IMR-90 (cell line): Measurements from ENCODE around the gene RFXANK. TPM values are rescaled to one million over a fixed set of nuclear protein-coding genes. Genes with fewer than 3 reads are reported as not detected.
"Not testable (repeated sequence)": the region's sequence is repeated elsewhere in the genome, so short reads cannot be mapped to it uniquely, and the experiment has no call there.

Source experiments
- ATAC-seq: fragments of 200-7000 bp; cut with Tn5 transposase; 2 replicates; pipeline ENCODE4 v1.9.1; 2020; ENCODE audit warnings: low read depth, mild to moderate bottlenecking, moderate library complexity
- BruUV-seq: library from RNA; stranded (reverse); fragments of 400-500 nt; replicated peaks from 2 replicates; lab custom pipeline; 2021; lab: Mats Ljungman, UMichigan
- CTCF ChIA-PET: fragments of 300-600 bp; formaldehyde crosslinking; extraction: SDS; loops from one replicate; lab custom pipeline; 2021; ENCODE audit warnings: antibody characterized with exemption; lab: Yijun Ruan, JAX
- POLR2A ChIA-PET: fragments of 300-600 bp; sonication (Branson Sonifier 250); formaldehyde crosslinking; loops from one replicate; lab custom pipeline; 2022; ENCODE audit warnings: antibody characterized with exemption; ENCODE audit not compliant: unreplicated experiment; lab: Charles Lee
- DNase-seq: peaks from one replicate; pipeline ENCODE4 v3.0.0; 2013
- H2AFZ ChIP-seq: replicated peaks from 2 replicates; pipeline ENCODE3; 2013; ENCODE audit warnings: low read length, mild to moderate bottlenecking; ENCODE audit not compliant: poor library complexity
- H2AK5ac ChIP-seq: 2 replicates; pipeline ENCODE4 v1.6.1; 2013; ENCODE audit warnings: low read depth, low read length, inconsistent platforms
- H2AK9ac ChIP-seq: replicated peaks from 2 replicates; pipeline ENCODE3; 2013; ENCODE audit warnings: mild to moderate bottlenecking, low read depth, low read length, moderate library complexity; ENCODE audit not compliant: poor library complexity
- H2BK120ac ChIP-seq: 2 replicates; pipeline ENCODE4 v1.6.1; 2013; ENCODE audit warnings: low read depth, low read length, inconsistent platforms
- H2BK15ac ChIP-seq: 3 replicates; pipeline ENCODE4 v1.6.1; 2013; ENCODE audit warnings: low read depth, low read length, inconsistent platforms
- H2BK20ac ChIP-seq: 2 replicates; pipeline ENCODE4 v1.6.1; 2013; ENCODE audit warnings: low read depth, mild to moderate bottlenecking, inconsistent platforms, low read length, moderate library complexity
- H2BK5ac ChIP-seq: 2 replicates; pipeline ENCODE4 v1.6.1; 2013; ENCODE audit warnings: mild to moderate bottlenecking, low read depth, low read length, inconsistent platforms; ENCODE audit not compliant: poor library complexity, severe bottlenecking
- H3K14ac ChIP-seq: replicated peaks from 2 replicates; pipeline ENCODE4 v1.6.1; 2013; ENCODE audit warnings: low read depth, low read length, inconsistent platforms
- H3K18ac ChIP-seq: 2 replicates; pipeline ENCODE4 v1.6.1; 2013; ENCODE audit warnings: low read depth, low read length, control low read depth
- H3K23ac ChIP-seq: 2 replicates; pipeline ENCODE4 v1.6.1; 2013; ENCODE audit warnings: low read depth, low read length, inconsistent platforms
- H3K27ac ChIP-seq: 2 replicates; pipeline ENCODE4 v1.5.1; 2013; ENCODE audit warnings: mild to moderate bottlenecking, control low read depth, low read length; ENCODE audit not compliant: insufficient read depth
- H3K27me3 ChIP-seq: 2 replicates; pipeline ENCODE4 v1.6.1; 2013; ENCODE audit warnings: low read length; ENCODE audit not compliant: control insufficient read depth, insufficient read depth
- H3K36me3 ChIP-seq: 2 replicates; pipeline ENCODE4 v1.6.1; 2013; ENCODE audit warnings: low read length, mixed read lengths; ENCODE audit not compliant: control insufficient read depth, insufficient read depth
- H3K4ac ChIP-seq: 2 replicates; pipeline ENCODE4 v1.6.1; 2013; ENCODE audit warnings: low read depth, low read length, inconsistent platforms
- H3K4me1 ChIP-seq: 2 replicates; pipeline ENCODE4 v1.6.1; 2013; ENCODE audit warnings: low read length, mixed read lengths; ENCODE audit not compliant: control insufficient read depth, insufficient read depth
- H3K4me2 ChIP-seq: 2 replicates; pipeline ENCODE4 v1.6.1; 2013; ENCODE audit warnings: low read depth, mild to moderate bottlenecking, control low read depth, low read length, moderate library complexity
- H3K4me3 ChIP-seq: 2 replicates; pipeline ENCODE4 v1.5.1; 2013; ENCODE audit warnings: low read depth, mild to moderate bottlenecking, control low read depth, low read length, moderate library complexity; ENCODE audit not compliant: insufficient read depth
- H3K56ac ChIP-seq: 2 replicates; pipeline ENCODE4 v1.6.1; 2013; ENCODE audit warnings: low read length, inconsistent platforms; ENCODE audit not compliant: insufficient read depth; ENCODE audit errors: extremely low read depth
- H3K79me1 ChIP-seq, 2 experiments: 2 replicates each; pipeline ENCODE4 v1.6.1; 2013; ENCODE audit warnings: low read length in 2 of 2, inconsistent platforms in 1 of 2, low read depth in 1 of 2
- H3K9ac ChIP-seq: 2 replicates; pipeline ENCODE4 v1.6.1; 2013; ENCODE audit warnings: low read depth, low read length, control low read depth
- H3K9me1 ChIP-seq: 2 replicates; pipeline ENCODE4 v1.6.1; 2013; ENCODE audit warnings: low read length, inconsistent platforms; ENCODE audit not compliant: insufficient read depth
- H3K9me3 ChIP-seq: 2 replicates; pipeline ENCODE4 v1.6.1; 2013; ENCODE audit warnings: low read length; ENCODE audit not compliant: control insufficient read depth, insufficient read depth
- H4K20me1 ChIP-seq: 2 replicates; pipeline ENCODE4 v1.6.1; 2013; ENCODE audit warnings: low read length, inconsistent platforms; ENCODE audit not compliant: insufficient read depth
- H4K5ac ChIP-seq: 2 replicates; pipeline ENCODE4 v1.6.1; 2013; ENCODE audit warnings: mild to moderate bottlenecking, low read depth, low read length, control low read depth
- H4K8ac ChIP-seq, 2 experiments: 2 replicates each; pipeline ENCODE4 v1.6.1; 2013; ENCODE audit warnings: low read depth in 2 of 2, low read length in 2 of 2, control low read depth in 1 of 2, inconsistent platforms in 1 of 2
- H4K91ac ChIP-seq: 2 replicates; pipeline ENCODE4 v1.6.1; 2013; ENCODE audit warnings: low read depth, low read length, inconsistent platforms; ENCODE audit not compliant: insufficient read depth
- BHLHE40 ChIP-seq: fragments of 150-350 bp; IDR thresholded peaks from 2 replicates; pipeline ENCODE4 v1.6.1; 2016; ENCODE audit warnings: mild to moderate bottlenecking, low read depth, low read length
- CEBPB ChIP-seq: IDR thresholded peaks from 2 replicates; pipeline ENCODE4 v1.6.1; 2012; ENCODE audit warnings: low read depth, low read length, improper control_type of control experiment
- MAZ ChIP-seq: IDR thresholded peaks from 2 replicates; pipeline ENCODE4 v1.6.1; 2012; ENCODE audit warnings: low read depth, mild to moderate bottlenecking, low read length, improper control_type of control experiment, moderate library complexity, borderline replicate concordance
- RFX5 ChIP-seq: IDR thresholded peaks from 2 replicates; pipeline ENCODE4 v1.8.0; 2012; ENCODE audit warnings: low read depth, mild to moderate bottlenecking, low read length, moderate library complexity
- SMC3 ChIP-seq: fragments of 150-350 bp; IDR thresholded peaks from 2 replicates; pipeline ENCODE4 v1.6.1; 2016; ENCODE audit warnings: low read depth, mild to moderate bottlenecking, antibody characterized with exemption, low read length, moderate library complexity
- WGBS, 2 experiments: methylation state at CpG; one replicate each; pipeline versions ENCODE4 v1.1.5 to v1.1.7; 2013; ENCODE audit warnings: missing lambda C conversion rate in 2 of 2; ENCODE audit not compliant: insufficient read length in 1 of 2; ENCODE audit errors: extremely low coverage in 2 of 2; 5-methylcytosine and 5-hydroxymethylcytosine counted together
- dilution Hi-C: fragments of 300-500 bp; cut with HindIII; formaldehyde crosslinking; loops from one replicate; pipeline ENCODE4 v1.14.3; 2018; ENCODE audit warnings: low sequenced_read_pairs; ENCODE audit not compliant: unreplicated experiment
- in situ Hi-C: fragments of 300-500 bp; cut with MboI; formaldehyde crosslinking; loops from 3 replicates; pipeline ENCODE4 v1.14.3; 2019; ENCODE audit warnings: low sequenced_read_pairs, inconsistent platforms, mixed read lengths
- intact Hi-C: fragments of 100-400 bp; cut with micrococcal nuclease; formaldehyde crosslinking; loops from 2 replicates; pipeline ENCODE4 v1.10.0; 2022
- polyA plus RNA-seq, 3 experiments: library from polyadenylated mRNA; depleted of rRNA; stranded (reverse); fragments of >200 nt; gene quantifications; 2 replicates each; pipeline ENCODE4 v1.2.3, GENCODE V29; 2012; ENCODE audit warnings: low replicate concordance in 1 of 3
- total RNA-seq: library from RNA; depleted of rRNA; stranded (reverse); fragments of >200 nt; gene quantifications from 2 replicates; pipeline ENCODE4 v1.2.3, GENCODE V29; 2012

Gene RFXANK
- total and polyA plus RNA-seq, 2 of the 4 experiments (the other 2 are of a cell fraction): 68.3 to 97.8 TPM

GRCh38 chr19:19171821-19172532 is 20.1 kb upstream of the RFXANK start:
- H2BK120ac ChIP-seq: peak overlapping the region; percentile 99
- TF ChIP-seq BHLHE40: peak; percentile 18; the same call in 1 of the 2 replicates
- TF ChIP-seq RFX5: no peak
- peak; percentile 97 for TF ChIP-seq CEBPB
- TF ChIP-seq SMC3: no peak
- TF ChIP-seq MAZ: peak; percentile 96; the same call in 1 of the 2 replicates
- peaks cover 24% of the 10 kb centered on the region for H3K4me1 ChIP-seq
- peak overlapping the region; percentile 96 for H2AK9ac ChIP-seq
- H3K56ac ChIP-seq: peak overlapping the region; percentile 63; the same call in 1 of the 2 replicates
- dilution Hi-C loops: no loop called here
- peak; percentile 86 for ATAC-seq
- peak overlapping the region; percentile 39 for H2AFZ ChIP-seq
- H2AK5ac ChIP-seq: peak overlapping the region; percentile 98
- in situ Hi-C loops: no loop called here
- H4K91ac ChIP-seq: peak overlapping the region; percentile 99
- CTCF ChIA-PET: no interaction called here
- peak overlapping the region; percentile 66 for H3K4me2 ChIP-seq
- intact Hi-C loops: loop anchor here (10.0 kb wide), 1 partner anchor 107 kb away; the partner anchor contains the start of gene SLC25A42
- peaks cover 11% of the 10 kb centered on the region for H3K9me1 ChIP-seq
- POLR2A ChIA-PET: no interaction called here
- H3K36me3 ChIP-seq: peaks cover 5% of the 10 kb centered on the region; the same call in 1 of the 2 replicates
- H2BK5ac ChIP-seq: peak overlapping the region; percentile 69
- H3K4ac ChIP-seq: peak overlapping the region; percentile 98
- H4K8ac ChIP-seq: peak overlapping the region; percentile 92 to 97
- peak overlapping the region; percentile 80 for H3K27ac ChIP-seq
- peak overlapping the region; percentile 97 for H2BK15ac ChIP-seq
- no TSS peak for BruUV-seq
- 46% methylated on average over 4 of the region's 8 CpGs; no CpG with 5 or more reads in 1 of the 2 experiments for WGBS, 2 experiments
- H3K79me1 ChIP-seq: no peaks in the 10 kb centered on the region
- H3K27me3 ChIP-seq: no peaks in the 10 kb centered on the region
- no peaks in the 10 kb centered on the region for H3K9me3 ChIP-seq
- no peaks in the 10 kb centered on the region; the same call in 1 of the 2 replicates for H4K20me1 ChIP-seq
- peak overlapping the region; percentile 98 for H4K5ac ChIP-seq
- H3K14ac ChIP-seq: peak overlapping the region; percentile 96
- peak; percentile 78 for DNase-seq
- peak overlapping the region; percentile 95 for H3K18ac ChIP-seq
- no peak overlapping the region for H3K4me3 ChIP-seq
- peak overlapping the region; percentile 91 for H3K23ac ChIP-seq
- peak overlapping the region; percentile 68 for H3K9ac ChIP-seq
- H2BK20ac ChIP-seq: peak overlapping the region; percentile 96

DNA sequence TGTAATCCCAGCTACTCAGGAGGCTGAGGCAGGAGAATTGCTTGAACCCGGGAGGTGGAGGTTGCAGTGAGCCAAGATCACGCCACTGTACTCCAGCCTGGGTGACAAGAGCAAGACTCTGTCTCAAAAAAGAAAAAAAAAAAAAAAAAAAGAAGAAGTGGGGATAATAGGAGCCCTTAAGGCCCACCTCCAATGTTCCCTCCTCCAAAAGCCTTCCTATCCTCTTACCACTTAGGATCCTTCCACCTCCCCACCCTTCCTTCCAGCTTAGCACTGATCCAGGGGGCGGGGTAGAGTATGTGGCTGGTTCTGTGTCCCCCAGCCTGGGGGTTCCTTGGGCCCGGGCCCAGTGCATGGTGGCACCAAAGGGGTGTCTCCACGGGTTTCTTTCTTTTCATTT is 18.8 kb upstream of the RFXANK start:
- H3K9ac ChIP-seq, in situ Hi-C loops, BruUV-seq, H3K4me2 ChIP-seq, H3K27ac ChIP-seq, H3K4ac ChIP-seq, H2AK5ac ChIP-seq, H3K18ac ChIP-seq, H2AK9ac ChIP-seq, H2AFZ ChIP-seq, H2BK120ac ChIP-seq, H2BK20ac ChIP-seq, H3K79me1 ChIP-seq, H4K5ac ChIP-seq, H3K4me3 ChIP-seq, H4K91ac ChIP-seq, H3K56ac ChIP-seq, H3K36me3 ChIP-seq, ATAC-seq, POLR2A ChIA-PET, DNase-seq, H3K9me3 ChIP-seq, H3K14ac ChIP-seq, H3K23ac ChIP-seq, H2BK15ac ChIP-seq, H4K8ac ChIP-seq, H2BK5ac ChIP-seq, dilution Hi-C loops, H4K20me1 ChIP-seq, H3K27me3 ChIP-seq: not testable (repeated sequence)
- intact Hi-C loops: loop anchor here (10.0 kb wide), 1 partner anchor 108 kb away; the partner anchor contains the start of gene SLC25A42
- WGBS, 2 experiments: 75% methylated on average over 1 of the region's 5 CpGs; no CpG with 5 or more reads in 1 of the 2 experiments
- H3K4me1 ChIP-seq: peaks cover 24% of the 10 kb centered on the region
- H3K9me1 ChIP-seq: peaks cover 11% of the 10 kb centered on the region
- CTCF ChIA-PET: interaction anchor here (1.9 kb wide), 1 partner anchor 27 kb away, joined by 12 read pairs; no protein-coding TSS in a partner anchor
